GM23338 (cell line): ENCODE data around the gene EGFL8. TPM values are rescaled to one million over a fixed set of nuclear protein-coding genes. Genes with fewer than 3 reads are reported as not detected.

ENCODE experiments used
- ATAC-seq: fragments of 200-7000 bp; cut with Tn5 transposase; 3 replicates; pipeline ENCODE4 v1.9.1; 2020
- DNase-seq: peaks from one replicate; pipeline ENCODE4 v3.0.0-alpha.2; 2015; ENCODE audit warnings: low spot score
- H2AFZ ChIP-seq: fragments of 200-600 bp; sonication (generic); 2 replicates; pipeline ENCODE4 v1.8.0; 2016; ENCODE audit warnings: antibody characterized with exemption, mild to moderate bottlenecking, moderate library complexity
- H3F3A ChIP-seq: fragments of 200-600 bp; sonication (generic); replicated peaks from 2 replicates; pipeline ENCODE4 v1.8.0; 2017; ENCODE audit warnings: antibody characterized with exemption, mixed run types, low read depth
- H3K27ac ChIP-seq: fragments of 200-600 bp; sonication (generic); 2 replicates; pipeline ENCODE4 v1.6.1; 2016; ENCODE audit warnings: low read depth
- H3K27me3 ChIP-seq: fragments of 200-600 bp; sonication (generic); 2 replicates; pipeline ENCODE4 v1.8.0; 2016; ENCODE audit warnings: mild to moderate bottlenecking, mixed run types, moderate library complexity; ENCODE audit not compliant: insufficient read depth
- H3K36me3 ChIP-seq: fragments of 200-600 bp; sonication (generic); 2 replicates; pipeline ENCODE4 v1.8.0; 2016; ENCODE audit warnings: mild to moderate bottlenecking; ENCODE audit not compliant: insufficient read depth
- H3K4me1 ChIP-seq: fragments of 200-600 bp; sonication (generic); 2 replicates; pipeline ENCODE4 v1.8.0; 2016; ENCODE audit warnings: mild to moderate bottlenecking, moderate library complexity; ENCODE audit not compliant: insufficient read depth
- H3K4me2 ChIP-seq: fragments of 200-600 bp; sonication (generic); 2 replicates; pipeline ENCODE4 v1.7.1; 2017; ENCODE audit warnings: mixed run types
- H3K4me3 ChIP-seq: fragments of 200-600 bp; sonication (generic); 2 replicates; pipeline ENCODE4 v1.6.1; 2016; ENCODE audit warnings: mixed run types
- H3K79me2 ChIP-seq: fragments of 200-600 bp; sonication (generic); replicated peaks from 2 replicates; pipeline ENCODE4 v1.8.0; 2017; ENCODE audit warnings: mild to moderate bottlenecking; ENCODE audit not compliant: insufficient read depth
- H3K9me2 ChIP-seq: fragments of 200-600 bp; sonication (generic); 2 replicates; pipeline ENCODE4 v1.8.0; 2017; ENCODE audit not compliant: insufficient read depth
- H4K20me1 ChIP-seq: fragments of 200-600 bp; sonication (generic); replicated peaks from 2 replicates; pipeline ENCODE4 v1.8.0; 2017; ENCODE audit warnings: mild to moderate bottlenecking; ENCODE audit not compliant: insufficient read depth
- H3K27ac Mint-ChIP-seq: 2 replicates; pipeline ENCODE4 v1.8.0; 2020; ENCODE audit warnings: inconsistent platforms, mild to moderate bottlenecking, moderate library complexity, mixed read lengths
- H3K27me3 Mint-ChIP-seq: 3 replicates; pipeline ENCODE4 v1.8.0; 2022; ENCODE audit warnings: low read depth, mild to moderate bottlenecking, moderate library complexity, mixed read lengths, inconsistent platforms; ENCODE audit not compliant: insufficient read depth, poor library complexity
- H3K36me3 Mint-ChIP-seq: 3 replicates; pipeline ENCODE4 v1.8.0; 2021; ENCODE audit warnings: low read depth, mild to moderate bottlenecking, inconsistent platforms, moderate library complexity, mixed read lengths
- H3K4me1 Mint-ChIP-seq: 3 replicates; pipeline ENCODE4 v1.8.0; 2020; ENCODE audit warnings: mild to moderate bottlenecking, inconsistent platforms, mixed read lengths
- H3K4me3 Mint-ChIP-seq: 3 replicates; pipeline ENCODE4 v1.8.0; 2021; ENCODE audit warnings: moderate library complexity, mild to moderate bottlenecking, inconsistent platforms, mixed read lengths
- H3K9me3 Mint-ChIP-seq: 3 replicates; pipeline ENCODE4 v1.8.0; 2020; ENCODE audit warnings: moderate library complexity, mild to moderate bottlenecking, inconsistent platforms, mixed read lengths
- CREB1 ChIP-seq: fragments of 250-450 bp; sonication (Bioruptor Pico); IDR thresholded peaks from 2 replicates; pipeline ENCODE4 v1.5.0; 2020; ENCODE audit warnings: low read depth, mild to moderate bottlenecking, moderate library complexity
- CTCF ChIP-seq, 2 experiments: fragments of 200-600 bp in 1 of 2; sonication (generic) in 1 of 2; conservative IDR thresholded peaks; 2 replicates each; pipeline versions ENCODE4 v1.5.1 to v1.6.1; 2016 to 2017; ENCODE audit warnings: antibody characterized with exemption in 2 of 2, low read depth in 2 of 2, mild to moderate bottlenecking in 2 of 2, moderate library complexity in 1 of 2
- ETS1 ChIP-seq: IDR thresholded peaks from 2 replicates; pipeline ENCODE4 v1.6.1; 2016; ENCODE audit warnings: antibody characterized with exemption
- EZH2 ChIP-seq: fragments of 200-600 bp; sonication (generic); IDR thresholded peaks from one replicate; pipeline ENCODE4 v1.8.0; 2017; ENCODE audit warnings: antibody characterized with exemption, mild to moderate bottlenecking, low read depth; ENCODE audit not compliant: unreplicated experiment
- NANOG ChIP-seq: IDR thresholded peaks from 2 replicates; pipeline ENCODE4 v1.6.1; 2016; ENCODE audit warnings: antibody characterized with exemption, borderline replicate concordance
- POLR2AphosphoS5 ChIP-seq: IDR thresholded peaks from 2 replicates; pipeline ENCODE4 v1.6.1; 2016; ENCODE audit warnings: antibody characterized with exemption, low read depth
- ZNF331 ChIP-seq: fragments of 250-450 bp; sonication (Bioruptor Pico); IDR thresholded peaks from 2 replicates; pipeline ENCODE4 v1.5.0; 2020; ENCODE audit warnings: low read depth, mild to moderate bottlenecking, moderate library complexity
- polyA plus RNA-seq: library from polyadenylated mRNA; unstranded; fragments of >200 nt; fragmentation: Nextera tagmentation; extraction: Ambion mirVana; gene quantifications from 2 replicates; pipeline ENCODE4 v1.2.1, GENCODE V29; 2016
- total RNA-seq: library from RNA; depleted of rRNA; stranded (reverse); fragments of >200 nt; shearing (Covaris generic); gene quantifications from 2 replicates; pipeline ENCODE4 v1.2.3, GENCODE V29; 2014
- TF ChIP-seq, protein P1 (sequence below): IDR thresholded peaks from one replicate; pipeline ENCODE4 v1.6.1; 2018; ENCODE audit warnings: antibody characterized with exemption; ENCODE audit not compliant: unreplicated experiment
- TF ChIP-seq, protein P2 (sequence below): fragments of 250-450 bp; sonication (Bioruptor Pico); IDR thresholded peaks from 2 replicates; pipeline ENCODE4 v1.5.0; 2020; ENCODE audit warnings: mild to moderate bottlenecking, moderate library complexity

Gene EGFL8
- total and polyA plus RNA-seq, 2 experiments from 2014 or later: 6.1 to 7.4 TPM

DNA sequence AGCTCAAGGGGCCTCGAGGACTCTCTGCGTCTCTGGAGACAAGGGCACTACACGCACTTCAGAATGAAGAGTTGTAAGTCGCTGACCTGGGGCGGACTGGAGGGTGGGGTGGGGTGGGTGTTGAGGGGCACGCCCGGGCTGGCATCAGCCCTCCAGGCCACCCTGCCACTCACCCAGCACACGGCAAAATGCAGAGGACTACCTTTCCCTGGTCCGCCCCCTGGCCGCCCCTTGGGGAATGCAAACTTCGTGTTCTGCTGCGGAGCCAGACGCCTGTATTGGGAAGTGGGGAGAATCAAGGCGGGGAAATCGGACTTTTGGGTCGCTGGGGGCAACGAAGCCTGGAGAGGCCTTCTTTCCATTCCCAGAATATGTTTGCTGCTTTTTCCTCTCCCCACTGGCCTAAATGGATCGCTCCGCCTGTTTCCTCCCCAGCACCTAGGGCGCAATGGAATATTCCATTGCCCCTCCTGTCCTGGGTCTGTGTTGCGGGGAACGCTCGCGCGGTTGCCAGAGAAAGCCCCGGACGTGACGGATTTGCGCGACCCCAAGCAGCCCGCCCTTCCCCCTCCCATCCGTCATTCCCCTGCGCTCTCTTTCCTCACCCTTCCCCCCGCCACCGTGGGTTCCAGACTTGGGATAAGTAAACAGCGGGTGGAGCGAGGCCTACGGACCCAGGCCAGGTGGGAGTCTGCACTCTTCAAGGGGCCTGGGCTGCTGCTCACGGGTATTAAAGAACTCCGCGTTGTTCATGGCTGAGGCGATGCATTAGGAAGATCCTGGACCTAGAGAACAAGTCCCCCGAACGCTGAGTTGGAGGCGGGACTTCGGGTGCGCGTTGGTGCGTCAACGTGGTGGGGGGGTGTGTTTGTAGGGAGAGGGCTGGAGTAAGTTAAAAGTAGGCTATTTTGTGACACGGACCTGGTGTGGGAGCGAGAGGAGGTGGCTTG is 10.6 kb upstream of the EGFL8 start, which contains the start of gene PPT2:
Gene PPT2 (plus strand): TSS at position 578 of the 950 bp plus-strand sequence. CDS start 454 bp downstream, outside the sequence.
- H3K79me2 ChIP-seq: no peaks in the 10 kb centered on the region
- H3K9me2 ChIP-seq: no peaks in the 10 kb centered on the region
- H3K4me1 Mint-ChIP-seq: peaks cover 42% of the 10 kb centered on the region
- H3K27me3 ChIP-seq: peaks cover 44% of the 10 kb centered on the region
- peaks cover 10% of the 10 kb centered on the region for H3K36me3 ChIP-seq
- H3F3A ChIP-seq: peaks cover 9% of the 10 kb centered on the region
- H3K4me2 ChIP-seq: peak within 1 kb of the TSS; percentile 100
- H3K27ac Mint-ChIP-seq: peak within 1 kb of the TSS; percentile 96
- H4K20me1 ChIP-seq: 0 out of 2 replicates have a peak, but pooled peaks cover 8% of the 10 kb centered on the region
- peak within 1 kb of the TSS; percentile 79 for H3K27ac ChIP-seq
- no peaks in the 10 kb centered on the region; the same call in 1 of the 3 replicates for H3K9me3 Mint-ChIP-seq
- peaks cover 28% of the 10 kb centered on the region for H3K4me1 ChIP-seq
- peak within 1 kb of the TSS; percentile 100 for H2AFZ ChIP-seq
- H3K27me3 Mint-ChIP-seq: peaks cover 43% of the 10 kb centered on the region
- H3K36me3 Mint-ChIP-seq: peaks cover 26% of the 10 kb centered on the region
- peak within 1 kb of the TSS; percentile 94 for H3K4me3 Mint-ChIP-seq
- ATAC-seq (peak; percentile 41), DNase-seq (peak; percentile 96)
- H3K4me3 ChIP-seq: peak within 1 kb of the TSS; percentile 100
- TF ChIP-seq ETS1 (0 out of 2 replicates have a peak, but pooled peaks have one; percentile 55), ZNF331 (CRISPR knock-in tag) (0 out of 2 replicates have a peak, but pooled peaks have one; percentile 6), EZH2 (no peak), POLR2AphosphoS5 (peak; percentile 36; the same call in 1 of the 2 replicates), CREB1 (CRISPR knock-in tag) (peak; percentile 97), NANOG (no peak), CTCF (conservative IDR thresholded peaks at IDR 0.05; ENCODE audit: low read depth in 2 of 2) (peak in 1 of 2 experiments; percentile 9; a peak in 1 of 4 replicates)
- TF ChIP-seq, protein P1, sequence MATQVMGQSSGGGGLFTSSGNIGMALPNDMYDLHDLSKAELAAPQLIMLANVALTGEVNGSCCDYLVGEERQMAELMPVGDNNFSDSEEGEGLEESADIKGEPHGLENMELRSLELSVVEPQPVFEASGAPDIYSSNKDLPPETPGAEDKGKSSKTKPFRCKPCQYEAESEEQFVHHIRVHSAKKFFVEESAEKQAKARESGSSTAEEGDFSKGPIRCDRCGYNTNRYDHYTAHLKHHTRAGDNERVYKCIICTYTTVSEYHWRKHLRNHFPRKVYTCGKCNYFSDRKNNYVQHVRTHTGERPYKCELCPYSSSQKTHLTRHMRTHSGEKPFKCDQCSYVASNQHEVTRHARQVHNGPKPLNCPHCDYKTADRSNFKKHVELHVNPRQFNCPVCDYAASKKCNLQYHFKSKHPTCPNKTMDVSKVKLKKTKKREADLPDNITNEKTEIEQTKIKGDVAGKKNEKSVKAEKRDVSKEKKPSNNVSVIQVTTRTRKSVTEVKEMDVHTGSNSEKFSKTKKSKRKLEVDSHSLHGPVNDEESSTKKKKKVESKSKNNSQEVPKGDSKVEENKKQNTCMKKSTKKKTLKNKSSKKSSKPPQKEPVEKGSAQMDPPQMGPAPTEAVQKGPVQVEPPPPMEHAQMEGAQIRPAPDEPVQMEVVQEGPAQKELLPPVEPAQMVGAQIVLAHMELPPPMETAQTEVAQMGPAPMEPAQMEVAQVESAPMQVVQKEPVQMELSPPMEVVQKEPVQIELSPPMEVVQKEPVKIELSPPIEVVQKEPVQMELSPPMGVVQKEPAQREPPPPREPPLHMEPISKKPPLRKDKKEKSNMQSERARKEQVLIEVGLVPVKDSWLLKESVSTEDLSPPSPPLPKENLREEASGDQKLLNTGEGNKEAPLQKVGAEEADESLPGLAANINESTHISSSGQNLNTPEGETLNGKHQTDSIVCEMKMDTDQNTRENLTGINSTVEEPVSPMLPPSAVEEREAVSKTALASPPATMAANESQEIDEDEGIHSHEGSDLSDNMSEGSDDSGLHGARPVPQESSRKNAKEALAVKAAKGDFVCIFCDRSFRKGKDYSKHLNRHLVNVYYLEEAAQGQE: no peak
- TF ChIP-seq, protein P2, sequence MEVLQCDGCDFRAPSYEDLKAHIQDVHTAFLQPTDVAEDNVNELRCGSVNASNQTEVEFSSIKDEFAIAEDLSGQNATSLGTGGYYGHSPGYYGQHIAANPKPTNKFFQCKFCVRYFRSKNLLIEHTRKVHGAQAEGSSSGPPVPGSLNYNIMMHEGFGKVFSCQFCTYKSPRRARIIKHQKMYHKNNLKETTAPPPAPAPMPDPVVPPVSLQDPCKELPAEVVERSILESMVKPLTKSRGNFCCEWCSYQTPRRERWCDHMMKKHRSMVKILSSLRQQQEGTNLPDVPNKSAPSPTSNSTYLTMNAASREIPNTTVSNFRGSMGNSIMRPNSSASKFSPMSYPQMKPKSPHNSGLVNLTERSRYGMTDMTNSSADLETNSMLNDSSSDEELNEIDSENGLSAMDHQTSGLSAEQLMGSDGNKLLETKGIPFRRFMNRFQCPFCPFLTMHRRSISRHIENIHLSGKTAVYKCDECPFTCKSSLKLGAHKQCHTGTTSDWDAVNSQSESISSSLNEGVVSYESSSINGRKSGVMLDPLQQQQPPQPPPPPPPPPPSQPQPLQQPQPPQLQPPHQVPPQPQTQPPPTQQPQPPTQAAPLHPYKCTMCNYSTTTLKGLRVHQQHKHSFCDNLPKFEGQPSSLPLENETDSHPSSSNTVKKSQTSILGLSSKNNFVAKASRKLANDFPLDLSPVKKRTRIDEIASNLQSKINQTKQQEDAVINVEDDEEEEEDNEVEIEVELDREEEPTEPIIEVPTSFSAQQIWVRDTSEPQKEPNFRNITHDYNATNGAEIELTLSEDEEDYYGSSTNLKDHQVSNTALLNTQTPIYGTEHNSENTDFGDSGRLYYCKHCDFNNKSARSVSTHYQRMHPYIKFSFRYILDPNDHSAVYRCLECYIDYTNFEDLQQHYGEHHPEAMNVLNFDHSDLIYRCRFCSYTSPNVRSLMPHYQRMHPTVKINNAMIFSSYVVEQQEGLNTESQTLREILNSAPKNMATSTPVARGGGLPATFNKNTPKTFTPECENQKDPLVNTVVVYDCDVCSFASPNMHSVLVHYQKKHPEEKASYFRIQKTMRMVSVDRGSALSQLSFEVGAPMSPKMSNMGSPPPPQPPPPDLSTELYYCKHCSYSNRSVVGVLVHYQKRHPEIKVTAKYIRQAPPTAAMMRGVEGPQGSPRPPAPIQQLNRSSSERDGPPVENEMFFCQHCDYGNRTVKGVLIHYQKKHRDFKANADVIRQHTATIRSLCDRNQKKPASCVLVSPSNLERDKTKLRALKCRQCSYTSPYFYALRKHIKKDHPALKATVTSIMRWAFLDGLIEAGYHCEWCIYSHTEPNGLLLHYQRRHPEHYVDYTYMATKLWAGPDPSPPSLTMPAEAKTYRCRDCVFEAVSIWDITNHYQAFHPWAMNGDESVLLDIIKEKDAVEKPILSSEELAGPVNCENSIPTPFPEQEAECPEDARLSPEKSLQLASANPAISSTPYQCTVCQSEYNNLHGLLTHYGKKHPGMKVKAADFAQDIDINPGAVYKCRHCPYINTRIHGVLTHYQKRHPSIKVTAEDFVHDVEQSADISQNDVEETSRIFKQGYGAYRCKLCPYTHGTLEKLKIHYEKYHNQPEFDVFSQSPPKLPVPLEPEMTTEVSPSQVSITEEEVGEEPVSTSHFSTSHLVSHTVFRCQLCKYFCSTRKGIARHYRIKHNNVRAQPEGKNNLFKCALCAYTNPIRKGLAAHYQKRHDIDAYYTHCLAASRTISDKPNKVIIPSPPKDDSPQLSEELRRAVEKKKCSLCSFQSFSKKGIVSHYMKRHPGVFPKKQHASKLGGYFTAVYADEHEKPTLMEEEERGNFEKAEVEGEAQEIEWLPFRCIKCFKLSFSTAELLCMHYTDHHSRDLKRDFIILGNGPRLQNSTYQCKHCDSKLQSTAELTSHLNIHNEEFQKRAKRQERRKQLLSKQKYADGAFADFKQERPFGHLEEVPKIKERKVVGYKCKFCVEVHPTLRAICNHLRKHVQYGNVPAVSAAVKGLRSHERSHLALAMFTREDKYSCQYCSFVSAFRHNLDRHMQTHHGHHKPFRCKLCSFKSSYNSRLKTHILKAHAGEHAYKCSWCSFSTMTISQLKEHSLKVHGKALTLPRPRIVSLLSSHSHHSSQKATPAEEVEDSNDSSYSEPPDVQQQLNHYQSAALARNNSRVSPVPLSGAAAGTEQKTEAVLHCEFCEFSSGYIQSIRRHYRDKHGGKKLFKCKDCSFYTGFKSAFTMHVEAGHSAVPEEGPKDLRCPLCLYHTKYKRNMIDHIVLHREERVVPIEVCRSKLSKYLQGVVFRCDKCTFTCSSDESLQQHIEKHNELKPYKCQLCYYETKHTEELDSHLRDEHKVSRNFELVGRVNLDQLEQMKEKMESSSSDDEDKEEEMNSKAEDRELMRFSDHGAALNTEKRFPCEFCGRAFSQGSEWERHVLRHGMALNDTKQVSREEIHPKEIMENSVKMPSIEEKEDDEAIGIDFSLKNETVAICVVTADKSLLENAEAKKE (CRISPR knock-in tag): no peak
